SH-SY5Y (cell line): ENCODE results near the gene DSCAML1.

ENCODE experiments used
- GATA2 ChIP-seq: IDR thresholded peaks from 2 replicates; pipeline ENCODE4 v1.6.1; 2011; ENCODE audit warnings: mild to moderate bottlenecking, low read depth, low read length
- GATA3 ChIP-seq: IDR thresholded peaks from 2 replicates; pipeline ENCODE4 v1.6.1; 2011; ENCODE audit warnings: low read depth, mild to moderate bottlenecking, low read length, moderate library complexity

DNA sequence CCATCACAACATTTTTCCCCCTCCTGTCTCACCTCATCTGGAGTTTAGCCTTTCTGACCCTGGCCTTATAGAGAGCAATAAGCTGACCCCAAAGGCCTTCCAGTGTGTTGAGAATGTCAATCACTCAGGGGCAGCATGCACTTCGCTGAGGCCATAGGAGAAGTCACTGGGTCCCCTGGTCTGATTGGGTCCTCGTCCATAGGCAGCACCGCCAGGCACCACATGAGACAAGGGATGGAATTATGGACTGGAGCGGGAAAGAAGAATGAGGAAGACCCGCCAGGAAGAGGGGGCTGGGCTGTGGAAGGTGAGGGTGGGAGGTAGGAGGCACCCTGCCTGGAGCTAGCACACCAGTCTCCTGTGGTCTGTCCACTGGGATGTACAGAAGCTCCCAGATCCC is 72.9 kb downstream of the DSCAML1 start:
- TF ChIP-seq GATA3 (no peak), GATA2 (no peak)
